Hepatic stellate cell (primary cell): ENCODE data around the gene RAB27B.
"Not testable (repeated sequence)": the region's sequence is repeated elsewhere in the genome, so short reads cannot be mapped to it uniquely, and the experiment has no call there.

ENCODE experiments used
- DNase-seq: peaks from one replicate; pipeline ENCODE4 v3.0.0; 2011; ENCODE audit warnings: low spot score

Gene RAB27B

GRCh38 chr18:54815086-54815485 is 13.2 kb upstream of the RAB27B start:
- DNase-seq: no peak

DNA sequence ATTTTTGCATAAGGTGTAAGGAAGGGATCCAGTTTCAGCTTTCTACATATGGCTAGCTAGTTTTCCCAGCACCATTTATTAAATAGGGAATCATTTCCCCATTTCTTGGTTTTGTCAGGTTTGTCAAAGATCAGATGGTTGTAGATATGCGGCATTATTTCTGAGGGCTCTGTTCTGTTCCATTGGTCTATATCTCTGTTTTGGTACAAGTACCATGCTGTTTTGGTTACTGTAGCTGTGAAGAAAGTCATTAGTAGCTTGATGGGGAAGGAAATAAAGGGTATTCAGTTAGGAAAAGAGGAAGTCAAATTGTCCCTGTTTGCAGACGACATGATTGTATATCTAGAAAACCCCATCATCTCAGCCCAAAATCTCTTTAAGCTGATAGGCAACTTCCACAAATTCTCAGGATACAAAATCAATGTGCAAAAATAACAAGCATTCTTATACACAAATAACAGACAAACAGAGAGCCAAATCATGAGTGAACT is 7.4 kb upstream of the RAB27B start:
- not testable (repeated sequence) for DNase-seq

GRCh38 chr18:54822872-54823845 is 5.1 kb upstream of the RAB27B start:
- DNase-seq: peak; percentile 21

DNA sequence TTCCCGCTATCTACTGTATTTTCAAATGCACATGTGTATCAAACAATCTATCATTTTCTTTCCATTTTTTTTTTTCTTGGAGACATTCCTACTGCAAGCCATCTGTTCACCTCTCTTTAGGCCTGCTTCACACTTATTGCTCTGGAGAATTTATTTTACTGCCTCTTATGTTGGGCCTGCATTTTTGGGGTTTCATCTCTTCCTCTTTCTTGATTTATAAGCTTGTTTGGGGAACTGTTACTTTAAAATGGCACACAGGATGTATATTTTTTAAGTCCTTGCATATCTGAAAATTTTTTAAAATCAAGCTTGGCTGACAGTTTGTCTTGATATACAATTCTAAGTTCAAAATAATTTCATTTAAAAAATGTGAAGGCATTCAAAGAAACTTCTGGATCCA is 3.5 kb upstream of the RAB27B start:
- no peak for DNase-seq

- no peak for DNase-seq
Observed at GRCh38 chr18:54825601-54826344, 2.5 kb upstream of the RAB27B start.

DNA sequence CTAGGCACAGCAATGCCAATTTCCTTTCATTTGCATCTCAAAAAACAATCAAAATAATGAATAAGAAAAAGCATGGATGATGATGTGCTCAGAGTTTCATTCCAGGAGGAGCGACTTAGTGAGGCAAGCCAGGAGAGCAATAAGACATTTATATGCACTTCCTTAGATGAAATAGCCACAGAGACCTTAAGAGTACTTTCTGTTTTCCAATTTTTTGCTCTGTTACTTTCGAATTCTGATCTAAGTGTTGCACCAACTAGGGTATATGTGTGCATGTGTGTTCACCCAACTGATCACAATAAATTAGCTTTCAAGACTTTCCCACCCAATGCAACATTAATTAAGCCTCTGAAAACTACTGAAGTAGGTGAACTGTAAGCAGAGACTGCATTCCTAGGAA is 709 bp downstream of the RAB27B start:
- DNase-seq: peak; percentile 3

DNA sequence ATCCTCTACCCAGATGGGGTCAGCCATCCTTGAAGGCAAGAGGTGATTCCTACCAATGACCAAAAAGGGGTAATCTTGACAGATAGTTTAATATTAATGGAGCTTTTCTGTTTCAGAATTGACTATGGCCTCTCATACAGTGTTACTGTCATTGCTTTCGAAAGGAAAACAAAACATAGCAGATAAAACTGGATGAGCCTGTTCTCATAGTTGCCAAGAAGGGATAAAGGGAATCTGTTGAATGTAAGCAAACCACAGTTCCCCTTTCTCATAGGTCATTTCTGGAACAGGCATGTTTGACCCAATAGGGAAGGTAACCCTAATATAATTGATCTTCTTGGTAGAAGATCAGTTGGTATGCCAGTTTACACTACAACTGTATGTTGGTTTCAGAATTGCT is 1.6 kb downstream of the RAB27B start:
- DNase-seq: no peak

DNA sequence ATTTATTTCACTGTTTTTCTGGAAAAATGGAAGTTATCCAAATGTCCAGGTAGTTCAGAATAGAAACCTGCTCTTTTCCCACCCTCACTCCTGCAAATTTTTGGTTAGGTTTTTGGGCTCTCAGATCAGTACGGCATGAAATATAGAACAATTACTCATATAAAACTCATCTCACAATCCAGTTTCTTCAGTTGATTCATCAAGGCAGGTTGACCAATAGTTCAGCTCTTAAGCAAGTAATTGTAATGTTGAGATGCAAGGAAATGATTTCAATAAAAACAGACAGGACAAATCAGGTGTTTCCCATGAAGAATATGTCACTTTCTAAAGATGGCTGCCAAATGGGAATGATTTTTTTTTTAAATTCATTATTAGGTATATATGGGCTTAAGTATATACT is 2.0 kb downstream of the RAB27B start:
- no peak for DNase-seq

DNA sequence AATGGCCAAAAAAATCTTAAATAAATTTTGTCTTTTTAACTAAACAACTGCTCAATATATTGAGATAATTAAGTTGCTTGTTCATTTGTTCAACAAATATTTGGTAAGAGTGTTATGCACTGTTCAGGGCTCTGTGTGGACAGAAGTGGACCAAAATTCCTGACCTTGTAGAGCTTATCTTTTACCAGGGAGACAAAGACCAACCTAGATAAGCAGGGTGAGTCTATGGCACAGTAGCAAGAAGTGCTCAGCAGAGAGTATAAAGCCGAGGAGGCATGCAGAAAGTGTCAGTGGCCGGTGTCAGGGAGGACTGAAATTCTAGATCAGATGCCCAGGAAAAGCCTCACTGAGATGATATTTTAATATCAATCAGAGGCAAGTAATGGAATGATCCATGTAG is 2.6 kb downstream of the RAB27B start:
- DNase-seq: no peak

DNA sequence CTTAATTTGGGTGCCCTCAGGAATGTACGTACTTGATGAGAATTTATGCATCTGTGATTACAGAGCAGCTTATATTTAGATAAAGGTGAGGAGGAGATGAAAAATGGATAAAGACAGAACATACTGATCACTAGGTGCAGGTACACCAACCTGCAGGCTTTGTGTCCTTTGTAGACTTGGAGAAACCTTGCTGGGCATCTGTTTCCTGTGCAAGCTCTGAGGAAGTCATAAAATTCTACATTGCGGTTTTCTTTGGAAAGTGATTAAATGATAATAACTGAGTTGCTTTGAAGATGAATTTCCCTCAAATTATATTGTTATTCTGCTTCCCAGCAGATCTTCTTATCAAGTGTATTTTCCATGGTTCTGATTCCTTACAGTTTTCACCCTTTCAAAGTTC is 7.7 kb downstream of the RAB27B start:
- DNase-seq: no peak

GRCh38 chr18:54843314-54843713 is 15.0 kb downstream of the RAB27B start:
- DNase-seq: peak; percentile 7

GRCh38 chr18:54845787-54846186 is 17.5 kb downstream of the RAB27B start:
- DNase-seq: peak; percentile 13

- no peak for DNase-seq
Observed at GRCh38 chr18:54848121-54848520, 19.8 kb downstream of the RAB27B start.

GRCh38 chr18:54849683-54850082 is 21.4 kb downstream of the RAB27B start:
- no peak for DNase-seq

DNA sequence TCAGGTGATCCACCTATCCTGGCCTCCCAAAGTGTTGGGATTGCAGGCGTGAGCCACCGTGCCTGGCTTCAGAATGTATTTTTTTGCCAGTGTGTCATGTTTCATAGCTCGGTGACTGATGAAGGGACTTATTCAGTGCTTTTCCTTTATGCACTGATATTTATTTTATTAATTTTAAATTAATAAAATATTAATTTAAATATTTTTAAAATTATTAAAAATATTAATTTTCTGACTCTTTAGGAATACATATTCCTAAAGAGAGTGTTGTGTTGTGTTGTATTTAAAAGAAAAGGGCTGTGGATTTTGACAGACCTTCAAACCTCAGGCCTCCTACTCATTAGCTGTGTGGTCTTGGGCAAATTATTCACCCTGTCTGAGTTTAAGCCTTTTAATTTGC is 22.3 kb downstream of the RAB27B start:
- DNase-seq: no peak

DNA sequence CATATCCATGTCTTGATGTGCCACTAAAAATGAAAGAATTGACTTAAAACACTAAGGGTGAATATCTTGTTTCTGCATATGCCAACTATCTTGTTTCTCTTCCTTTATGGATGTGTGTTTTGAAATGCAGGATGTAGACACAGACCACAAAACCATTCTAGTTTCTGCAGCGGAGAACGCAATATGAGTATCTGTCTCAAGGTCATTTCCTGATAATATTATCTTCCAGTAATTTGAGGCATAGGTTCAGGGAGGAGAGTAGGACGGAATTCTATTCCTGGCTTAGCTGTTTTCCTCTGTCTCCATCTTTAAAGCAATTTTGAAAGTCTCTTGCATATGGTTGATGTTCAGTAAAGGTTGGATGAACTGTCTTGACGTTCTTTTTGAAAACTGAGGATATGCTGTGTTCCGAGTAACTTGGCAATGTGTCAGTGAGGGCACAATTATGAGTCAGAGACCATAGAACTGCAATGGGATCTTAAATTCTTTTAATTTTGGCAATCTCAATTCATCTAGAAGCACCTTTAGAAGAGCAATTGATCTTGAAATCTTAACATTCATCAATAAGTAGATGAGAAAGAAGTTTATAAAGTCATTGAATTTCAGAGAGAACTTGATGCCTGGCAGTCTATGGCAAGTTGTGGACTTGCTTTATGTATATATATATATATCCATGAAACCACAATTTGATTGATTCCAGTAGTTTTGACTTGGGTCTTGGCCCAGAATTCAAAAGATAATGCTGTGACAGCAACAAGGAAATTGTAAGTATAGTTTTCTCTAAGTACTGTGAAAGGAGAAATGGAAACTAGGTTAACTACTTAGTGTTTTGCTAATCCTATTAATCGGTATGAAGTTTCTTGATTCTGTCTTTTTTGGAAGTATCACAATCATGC is 24.8 kb downstream of the RAB27B start:
- no peak for DNase-seq

GRCh38 chr18:54855050-54855449 is 26.8 kb downstream of the RAB27B start:
- not testable (repeated sequence) for DNase-seq

DNA sequence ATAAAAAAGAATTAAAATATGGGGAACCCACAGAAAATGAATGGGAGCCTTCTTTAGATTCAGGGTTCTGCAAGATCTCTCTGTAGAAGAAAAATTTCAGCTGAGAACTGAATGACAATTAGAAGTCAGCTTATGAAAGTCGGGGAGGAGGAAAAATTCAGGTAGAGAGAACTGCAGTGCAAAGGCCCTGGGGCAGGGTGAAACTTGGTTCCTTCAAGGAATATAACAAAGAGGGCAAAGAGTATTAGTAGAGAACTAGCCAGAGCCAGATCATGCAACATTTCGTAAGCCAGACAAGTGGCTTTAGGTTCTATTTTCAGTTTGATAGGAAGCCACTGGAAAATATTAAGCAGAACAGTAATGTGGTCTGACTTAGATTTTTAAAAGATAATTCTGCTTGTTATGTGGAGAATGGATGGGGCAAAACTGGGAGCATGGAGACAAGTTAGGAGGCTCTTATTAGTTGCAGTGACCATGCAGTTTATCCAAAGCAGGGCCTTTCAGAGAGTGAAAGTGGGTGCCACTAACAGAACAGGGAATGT is 27.9 kb downstream of the RAB27B start:
- DNase-seq: no peak

GRCh38 chr18:54857499-54857898 is 29.2 kb downstream of the RAB27B start:
- no peak for DNase-seq

GRCh38 chr18:54859667-54860421 is 31.6 kb downstream of the RAB27B start:
- no peak for DNase-seq

DNA sequence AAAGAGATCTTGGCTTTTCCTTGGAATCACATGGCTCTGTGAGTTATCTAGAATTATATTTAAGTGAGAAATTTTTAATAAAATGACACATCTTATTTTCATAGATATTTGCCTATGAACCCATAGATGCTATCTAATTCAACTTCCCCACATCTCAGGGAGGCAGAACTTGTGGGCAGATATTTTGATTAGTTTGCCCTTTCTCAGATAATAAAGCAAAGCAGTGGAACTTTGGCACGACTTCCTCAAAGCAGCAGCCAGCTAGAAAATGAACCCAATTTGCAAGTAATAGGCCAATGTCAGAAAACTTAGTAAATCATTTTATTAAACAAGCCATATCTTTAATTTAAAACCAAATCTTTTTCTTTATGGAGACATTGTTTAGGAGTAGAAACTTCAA is 32.7 kb downstream of the RAB27B start:
- DNase-seq: no peak
